GM12872 (cell line): Measurements from ENCODE around the gene ZFR.

ENCODE experiments used
- CTCF ChIP-seq: IDR thresholded peaks from 3 replicates; pipeline ENCODE4 v1.5.1; 2011; ENCODE audit warnings: low read depth, mild to moderate bottlenecking, low read length, moderate library complexity; ENCODE audit not compliant: insufficient read depth

The ZFR gene

GRCh38 chr5:32307769-32308194, 136.8 kb downstream of the ZFR start:
- no peak for TF ChIP-seq CTCF

DNA sequence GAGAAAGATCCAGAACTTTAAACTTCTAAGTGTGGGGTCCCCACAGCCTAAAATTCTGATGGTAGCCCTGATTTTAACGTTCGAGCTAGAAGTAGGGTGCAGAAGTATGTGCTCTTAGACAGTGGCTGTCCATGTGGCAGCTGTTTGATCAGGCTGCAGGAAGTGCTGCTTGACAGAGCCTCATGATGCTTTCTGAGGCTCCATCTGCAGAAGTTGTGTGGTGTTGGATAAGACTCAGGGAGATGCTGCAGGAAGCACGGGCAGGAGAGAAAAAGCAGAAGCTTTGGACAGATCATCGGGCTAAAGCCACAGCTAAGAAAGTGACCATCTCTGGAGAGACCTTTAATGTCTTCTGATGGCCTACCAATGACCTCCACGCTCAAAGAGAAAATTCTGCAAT, 139.9 kb downstream of the ZFR start:
- no peak for TF ChIP-seq CTCF
